ENCODE results near the gene ATAD1. TPM values are rescaled to one million over a fixed set of nuclear protein-coding genes. Genes with fewer than 3 reads are reported as not detected.

The ATAD1 gene
- total and polyA plus RNA-seq, 2 of the 4 experiments (the other 2 are of a cell fraction) = 12.7 to 21.9 TPM

DNA sequence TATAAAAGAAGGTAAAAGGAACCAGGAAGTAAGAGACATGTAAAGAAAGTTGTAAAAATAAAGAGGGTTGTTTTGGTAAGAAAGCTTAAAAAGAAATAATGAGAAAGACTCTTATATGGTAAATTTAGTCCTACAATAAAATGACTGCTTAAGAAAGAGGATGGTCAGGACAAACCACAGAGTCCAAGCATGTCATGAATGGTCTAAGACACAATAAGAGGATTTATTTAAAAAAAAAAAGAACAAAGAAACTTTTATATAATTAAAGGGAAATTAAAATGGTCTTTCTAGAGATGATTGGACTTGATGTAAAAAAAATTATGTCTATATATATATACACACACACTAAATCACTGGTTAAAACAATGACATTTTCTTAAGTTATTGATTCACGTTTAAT, 18.2 kb downstream of the ATAD1 start:
- 0 out of 2 replicates have a peak, but pooled peaks cover 3% of the 10 kb centered on the region for H3K9me1 ChIP-seq (ENCODE audit: insufficient read depth, low read length)
- H3K9ac ChIP-seq (ENCODE audit: low read depth, low read length) = no peak overlapping the region
- H3K4me1 ChIP-seq (ENCODE audit: control insufficient read depth, insufficient read depth, low read length) = no peaks in the 10 kb centered on the region
- H3K56ac ChIP-seq (ENCODE audit: extremely low read depth, insufficient read depth, low read length) = no peak overlapping the region
- BruUV-seq (replicated peaks) = no TSS peak
- H3K18ac ChIP-seq (ENCODE audit: low read depth, low read length) = no peak overlapping the region
- WGBS, 2 experiments (ENCODE audit: extremely low coverage in 2 of 2, insufficient read length in 1 of 2) = no CpG with 5 or more reads among the region's 1 CpG
- H2BK5ac ChIP-seq (ENCODE audit: low read depth, low read length, poor library complexity, severe bottlenecking) = no peak overlapping the region
- H2BK20ac ChIP-seq (ENCODE audit: low read depth, low read length) = no peak overlapping the region
- H3K79me1 ChIP-seq (ENCODE audit: low read depth in 1 of 2, low read length in 2 of 2) = peaks cover 26 to 49% of the 10 kb centered on the region in 2 experiments
- no peak for ATAC-seq (ENCODE audit: low read depth)
- dilution Hi-C loops (cut with HindIII; ENCODE audit: low sequenced_read_pairs, unreplicated experiment) (no loop called here), intact Hi-C loops (cut with micrococcal nuclease) (no loop called here), in situ Hi-C loops (cut with MboI; ENCODE audit: low sequenced_read_pairs) (no loop called here)
- H3K27ac ChIP-seq (ENCODE audit: insufficient read depth, low read length) = no peak overlapping the region
- POLR2A ChIA-PET (ENCODE audit: unreplicated experiment) = no interaction called here
- CTCF ChIA-PET = no interaction called here
- H3K9me3 ChIP-seq (ENCODE audit: control insufficient read depth, insufficient read depth, low read length) = peaks cover 4% of the 10 kb centered on the region; the same call in 1 of the 2 replicates
- no peak for DNase-seq
- H3K4me2 ChIP-seq (ENCODE audit: low read depth, low read length) = no peak overlapping the region
- no peaks in the 10 kb centered on the region for H3K27me3 ChIP-seq (ENCODE audit: control insufficient read depth, insufficient read depth, low read length)
- H3K23ac ChIP-seq (ENCODE audit: low read depth, low read length) = no peak overlapping the region
- no peak overlapping the region for H2AFZ ChIP-seq (replicated peaks; ENCODE audit: low read length, poor library complexity)
- TF ChIP-seq NFE2L2 (IDR thresholded peaks at IDR 0.05; ENCODE audit: low read depth, low read length) (no peak), FOS (IDR thresholded peaks at IDR 0.05; ENCODE audit: low read depth, low read length) (no peak), CEBPB (IDR thresholded peaks at IDR 0.05; ENCODE audit: low read depth, low read length) (no peak), MXI1 (IDR thresholded peaks at IDR 0.05; ENCODE audit: borderline replicate concordance, low read depth, low read length) (no peak), MAZ (IDR thresholded peaks at IDR 0.05; ENCODE audit: borderline replicate concordance, low read depth, low read length) (no peak), SMC3 (IDR thresholded peaks at IDR 0.05; ENCODE audit: low read depth, low read length) (no peak), POLR2A (IDR thresholded peaks at IDR 0.05; ENCODE audit: low read depth, low read length) (no peak), RAD21 (IDR thresholded peaks at IDR 0.05; ENCODE audit: low read length) (no peak), RFX5 (IDR thresholded peaks at IDR 0.05; ENCODE audit: low read depth, low read length) (no peak), CHD1 (IDR thresholded peaks at IDR 0.05; ENCODE audit: low read depth, low read length) (no peak), MAFK (IDR thresholded peaks at IDR 0.05; ENCODE audit: low read depth, low read length) (no peak), RCOR1 (IDR thresholded peaks at IDR 0.05; ENCODE audit: insufficient replicate concordance, low read length) (no peak), BHLHE40 (IDR thresholded peaks at IDR 0.05; ENCODE audit: low read depth, low read length) (no peak)
- TF ChIP-seq, protein P1, sequence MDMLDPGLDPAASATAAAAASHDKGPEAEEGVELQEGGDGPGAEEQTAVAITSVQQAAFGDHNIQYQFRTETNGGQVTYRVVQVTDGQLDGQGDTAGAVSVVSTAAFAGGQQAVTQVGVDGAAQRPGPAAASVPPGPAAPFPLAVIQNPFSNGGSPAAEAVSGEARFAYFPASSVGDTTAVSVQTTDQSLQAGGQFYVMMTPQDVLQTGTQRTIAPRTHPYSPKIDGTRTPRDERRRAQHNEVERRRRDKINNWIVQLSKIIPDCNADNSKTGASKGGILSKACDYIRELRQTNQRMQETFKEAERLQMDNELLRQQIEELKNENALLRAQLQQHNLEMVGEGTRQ (IDR thresholded peaks at IDR 0.05; ENCODE audit: low read depth, low read length) = no peak
- TF ChIP-seq, protein P2, sequence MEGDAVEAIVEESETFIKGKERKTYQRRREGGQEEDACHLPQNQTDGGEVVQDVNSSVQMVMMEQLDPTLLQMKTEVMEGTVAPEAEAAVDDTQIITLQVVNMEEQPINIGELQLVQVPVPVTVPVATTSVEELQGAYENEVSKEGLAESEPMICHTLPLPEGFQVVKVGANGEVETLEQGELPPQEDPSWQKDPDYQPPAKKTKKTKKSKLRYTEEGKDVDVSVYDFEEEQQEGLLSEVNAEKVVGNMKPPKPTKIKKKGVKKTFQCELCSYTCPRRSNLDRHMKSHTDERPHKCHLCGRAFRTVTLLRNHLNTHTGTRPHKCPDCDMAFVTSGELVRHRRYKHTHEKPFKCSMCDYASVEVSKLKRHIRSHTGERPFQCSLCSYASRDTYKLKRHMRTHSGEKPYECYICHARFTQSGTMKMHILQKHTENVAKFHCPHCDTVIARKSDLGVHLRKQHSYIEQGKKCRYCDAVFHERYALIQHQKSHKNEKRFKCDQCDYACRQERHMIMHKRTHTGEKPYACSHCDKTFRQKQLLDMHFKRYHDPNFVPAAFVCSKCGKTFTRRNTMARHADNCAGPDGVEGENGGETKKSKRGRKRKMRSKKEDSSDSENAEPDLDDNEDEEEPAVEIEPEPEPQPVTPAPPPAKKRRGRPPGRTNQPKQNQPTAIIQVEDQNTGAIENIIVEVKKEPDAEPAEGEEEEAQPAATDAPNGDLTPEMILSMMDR (conservative IDR thresholded peaks at IDR 0.05; ENCODE audit: low read depth, low read length) = no peak
- TF ChIP-seq, protein P3, sequence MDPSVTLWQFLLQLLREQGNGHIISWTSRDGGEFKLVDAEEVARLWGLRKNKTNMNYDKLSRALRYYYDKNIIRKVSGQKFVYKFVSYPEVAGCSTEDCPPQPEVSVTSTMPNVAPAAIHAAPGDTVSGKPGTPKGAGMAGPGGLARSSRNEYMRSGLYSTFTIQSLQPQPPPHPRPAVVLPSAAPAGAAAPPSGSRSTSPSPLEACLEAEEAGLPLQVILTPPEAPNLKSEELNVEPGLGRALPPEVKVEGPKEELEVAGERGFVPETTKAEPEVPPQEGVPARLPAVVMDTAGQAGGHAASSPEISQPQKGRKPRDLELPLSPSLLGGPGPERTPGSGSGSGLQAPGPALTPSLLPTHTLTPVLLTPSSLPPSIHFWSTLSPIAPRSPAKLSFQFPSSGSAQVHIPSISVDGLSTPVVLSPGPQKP (IDR thresholded peaks at IDR 0.05; ENCODE audit: borderline replicate concordance, low read depth, low read length) = no peak
- no peak overlapping the region for H2AK5ac ChIP-seq (ENCODE audit: low read depth, low read length)
- no peak overlapping the region for H4K91ac ChIP-seq (ENCODE audit: insufficient read depth, low read depth, low read length)
- no peak overlapping the region for H2AK9ac ChIP-seq (replicated peaks; ENCODE audit: low read depth, low read length, poor library complexity)
- no peak overlapping the region for H3K4ac ChIP-seq (ENCODE audit: low read depth, low read length)
- H2BK15ac ChIP-seq (ENCODE audit: low read depth, low read length) = no peak overlapping the region
- H2BK120ac ChIP-seq (ENCODE audit: low read depth, low read length) = no peak overlapping the region
- H4K8ac ChIP-seq (ENCODE audit: low read depth in 2 of 2, low read length in 2 of 2) = no peak overlapping the region
- no peak overlapping the region for H4K5ac ChIP-seq (ENCODE audit: low read depth, low read length)
- no peak overlapping the region for H3K14ac ChIP-seq (replicated peaks; ENCODE audit: low read depth, low read length)
- peaks cover 12% of the 10 kb centered on the region; the same call in 1 of the 2 replicates for H4K20me1 ChIP-seq (ENCODE audit: insufficient read depth, low read length)
- no peak overlapping the region for H3K4me3 ChIP-seq (ENCODE audit: insufficient read depth, low read depth, low read length)
- peaks cover 6% of the 10 kb centered on the region for H3K36me3 ChIP-seq (ENCODE audit: control insufficient read depth, insufficient read depth, low read length)

Measured in IMR-90 (cell line).